Astrocyte (in vitro differentiated cells and primary cell): ENCODE results near the gene MAP1A. TPM values are rescaled to one million over a fixed set of nuclear protein-coding genes. Genes with fewer than 3 reads are reported as not detected.

Source experiments
- DNase-seq: peaks from one replicate; pipeline ENCODE4 v3.0.0-alpha.2; 2010; ENCODE audit warnings: low read depth
- FAIRE-seq: peaks from 2 replicates; lab custom pipeline; 2011; peaks lifted over from hg19 to GRCh38; lab: Jason Lieb, UNC
- H2AFZ ChIP-seq: 2 replicates; pipeline ENCODE4 v1.6.0; 2012; ENCODE audit warnings: low read depth, low read length, inconsistent platforms
- H3K27ac ChIP-seq: 2 replicates; pipeline ENCODE4 v1.5.1; 2011; ENCODE audit warnings: low read depth, low read length, inconsistent platforms
- H3K27me3 ChIP-seq: 2 replicates; pipeline ENCODE4 v1.6.0; 2011; ENCODE audit warnings: low read length, inconsistent platforms; ENCODE audit not compliant: insufficient read depth
- H3K36me3 ChIP-seq: 2 replicates; pipeline ENCODE4 v1.5.1; 2011; ENCODE audit warnings: low read length, inconsistent platforms; ENCODE audit not compliant: insufficient read depth
- H3K4me1 ChIP-seq: 2 replicates; pipeline ENCODE4 v1.5.1; 2011; ENCODE audit warnings: low read length, inconsistent platforms; ENCODE audit not compliant: insufficient read depth
- H3K4me2 ChIP-seq: 2 replicates; pipeline ENCODE4 v1.6.0; 2012; ENCODE audit warnings: low read length, inconsistent platforms
- H3K4me3 ChIP-seq: 2 replicates; pipeline ENCODE4 v1.5.1; 2011; ENCODE audit warnings: low read depth, mild to moderate bottlenecking, low read length, inconsistent platforms; ENCODE audit not compliant: insufficient read depth
- H3K79me2 ChIP-seq: 2 replicates; pipeline ENCODE4 v1.6.0; 2012; ENCODE audit warnings: mild to moderate bottlenecking, low read length, inconsistent platforms; ENCODE audit not compliant: insufficient read depth
- H3K9ac ChIP-seq: 2 replicates; pipeline ENCODE4 v1.6.0; 2012; ENCODE audit warnings: mild to moderate bottlenecking, low read length, inconsistent platforms
- H3K9me3 ChIP-seq: 2 replicates; pipeline ENCODE4 v1.5.1; 2012; ENCODE audit warnings: low read depth, mild to moderate bottlenecking, low read length, inconsistent platforms; ENCODE audit not compliant: insufficient read depth
- H4K20me1 ChIP-seq: 2 replicates; pipeline ENCODE4 v1.6.0; 2012; ENCODE audit warnings: low read length, inconsistent platforms; ENCODE audit not compliant: insufficient read depth
- H3K27ac Mint-ChIP-seq: one replicate; pipeline ENCODE4 v1.8.0; 2021; ENCODE audit warnings: mild to moderate bottlenecking, mixed read lengths; ENCODE audit not compliant: unreplicated experiment
- H3K27me3 Mint-ChIP-seq: one replicate; pipeline ENCODE4 v1.8.0; 2021; ENCODE audit warnings: low read depth, mixed read lengths; ENCODE audit not compliant: unreplicated experiment
- H3K36me3 Mint-ChIP-seq: one replicate; pipeline ENCODE4 v1.8.0; 2021; ENCODE audit warnings: low read depth, mixed read lengths; ENCODE audit not compliant: unreplicated experiment
- H3K4me1 Mint-ChIP-seq: one replicate; pipeline ENCODE4 v1.8.0; 2021; ENCODE audit warnings: low read depth, mixed read lengths; ENCODE audit not compliant: unreplicated experiment
- H3K4me3 Mint-ChIP-seq: one replicate; pipeline ENCODE4 v1.8.0; 2021; ENCODE audit warnings: mild to moderate bottlenecking, moderate library complexity, mixed read lengths; ENCODE audit not compliant: unreplicated experiment
- H3K9me3 Mint-ChIP-seq: one replicate; pipeline ENCODE4 v1.8.0; 2021; ENCODE audit warnings: mild to moderate bottlenecking, mixed read lengths; ENCODE audit not compliant: unreplicated experiment
- CTCF ChIP-seq: IDR thresholded peaks from 2 replicates; pipeline ENCODE4 v1.5.1; 2011; ENCODE audit warnings: low read depth, mild to moderate bottlenecking, inconsistent platforms, low read length, moderate library complexity; ENCODE audit not compliant: insufficient read depth
- EZH2 ChIP-seq: IDR thresholded peaks from 2 replicates; pipeline ENCODE4 v1.6.1; 2012; ENCODE audit warnings: mild to moderate bottlenecking, low read length, inconsistent platforms; ENCODE audit not compliant: insufficient read depth
- total RNA-seq: library from RNA; stranded (reverse); gene quantifications from 2 replicates; pipeline ENCODE4 v1.2.1, GENCODE V29; 2021

Gene MAP1A
- total RNA-seq, 1 donor from 2014 or later: 142 TPM

- peaks cover 27% of the 10 kb centered on the region for H3K79me2 ChIP-seq
- H3K4me3 Mint-ChIP-seq: peak overlapping the region; percentile 99
- no peak overlapping the region for H2AFZ ChIP-seq
- peaks cover 6% of the 10 kb centered on the region for H3K9me3 Mint-ChIP-seq
- H3K36me3 Mint-ChIP-seq: peaks cover 46% of the 10 kb centered on the region
- TF ChIP-seq EZH2 (no peak), CTCF (no peak)
- H3K27me3 Mint-ChIP-seq: no peaks in the 10 kb centered on the region
- H3K4me2 ChIP-seq: no peak overlapping the region
- H3K27ac ChIP-seq: no peak overlapping the region
- H3K4me3 ChIP-seq: no peak overlapping the region
- H3K36me3 ChIP-seq: peaks cover 42% of the 10 kb centered on the region
- H3K27ac Mint-ChIP-seq: no peak overlapping the region
- DNase-seq: no peak
- peaks cover 66% of the 10 kb centered on the region for H4K20me1 ChIP-seq
- no peaks in the 10 kb centered on the region for H3K27me3 ChIP-seq
- FAIRE-seq: no peak
- peaks cover 26% of the 10 kb centered on the region for H3K4me1 Mint-ChIP-seq
- H3K9me3 ChIP-seq: no peaks in the 10 kb centered on the region
- peaks cover 24% of the 10 kb centered on the region for H3K4me1 ChIP-seq
- no peak overlapping the region for H3K9ac ChIP-seq
Observed at GRCh38 chr15:43520138-43520537, 2.7 kb downstream of the MAP1A start.

DNA sequence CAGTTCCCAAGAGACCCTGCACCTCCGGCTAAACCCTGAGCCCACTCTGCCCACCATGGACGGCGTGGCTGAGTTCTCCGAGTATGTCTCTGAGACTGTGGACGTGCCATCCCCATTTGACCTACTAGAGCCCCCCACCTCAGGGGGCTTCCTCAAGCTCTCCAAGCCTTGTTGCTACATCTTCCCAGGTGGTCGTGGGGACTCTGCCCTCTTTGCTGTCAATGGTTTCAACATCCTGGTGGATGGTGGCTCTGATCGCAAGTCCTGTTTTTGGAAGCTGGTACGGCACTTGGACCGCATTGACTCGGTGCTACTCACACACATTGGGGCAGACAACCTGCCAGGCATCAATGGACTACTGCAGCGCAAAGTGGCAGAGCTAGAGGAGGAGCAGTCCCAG is 4.0 kb downstream of the MAP1A start:
- Histone ChIP-seq H3K36me3 (peaks cover 44% of the 10 kb centered on the region), H2AFZ (no peak overlapping the region), H4K20me1 (peaks cover 79% of the 10 kb centered on the region), H3K9me3 (no peaks in the 10 kb centered on the region), H3K9ac (no peak overlapping the region), H3K4me1 (peaks cover 17% of the 10 kb centered on the region), H3K27ac (no peak overlapping the region), H3K4me3 (no peak overlapping the region), H3K4me2 (no peak overlapping the region), H3K79me2 (peaks cover 27% of the 10 kb centered on the region), H3K27me3 (no peaks in the 10 kb centered on the region)
- no peak for FAIRE-seq
- Mint-ChIP-seq H3K4me1 (peaks cover 19% of the 10 kb centered on the region), H3K4me3 (no peak overlapping the region), H3K27me3 (no peaks in the 10 kb centered on the region), H3K9me3 (peaks cover 8% of the 10 kb centered on the region), H3K27ac (no peak overlapping the region), H3K36me3 (peaks cover 58% of the 10 kb centered on the region)
- TF ChIP-seq EZH2 (no peak), CTCF (no peak)
- no peak for DNase-seq

DNA sequence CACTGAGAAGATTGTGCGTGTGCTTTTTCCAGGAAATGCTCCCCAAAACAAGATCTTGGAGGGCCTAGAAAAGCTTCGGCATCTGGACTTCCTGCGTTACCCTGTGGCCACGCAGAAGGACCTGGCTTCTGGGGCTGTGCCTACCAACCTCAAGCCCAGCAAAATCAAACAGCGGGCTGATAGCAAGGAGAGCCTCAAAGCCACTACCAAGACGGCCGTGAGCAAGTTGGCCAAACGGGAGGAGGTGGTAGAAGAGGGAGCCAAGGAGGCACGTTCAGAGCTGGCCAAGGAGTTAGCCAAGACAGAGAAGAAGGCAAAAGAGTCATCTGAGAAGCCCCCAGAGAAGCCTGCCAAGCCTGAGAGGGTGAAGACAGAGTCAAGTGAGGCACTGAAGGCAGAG is 4.8 kb downstream of the MAP1A start:
- Mint-ChIP-seq H3K4me1 (peaks cover 15% of the 10 kb centered on the region), H3K36me3 (peaks cover 63% of the 10 kb centered on the region), H3K27ac (no peak overlapping the region), H3K9me3 (peaks cover 8% of the 10 kb centered on the region), H3K4me3 (no peak overlapping the region), H3K27me3 (no peaks in the 10 kb centered on the region)
- Histone ChIP-seq H3K36me3 (peaks cover 47% of the 10 kb centered on the region), H3K4me1 (peaks cover 9% of the 10 kb centered on the region), H3K27ac (no peak overlapping the region), H3K4me2 (no peak overlapping the region), H3K27me3 (no peaks in the 10 kb centered on the region), H2AFZ (no peak overlapping the region), H3K9ac (no peak overlapping the region), H4K20me1 (peaks cover 87% of the 10 kb centered on the region), H3K79me2 (peaks cover 27% of the 10 kb centered on the region), H3K4me3 (no peak overlapping the region), H3K9me3 (no peaks in the 10 kb centered on the region)
- FAIRE-seq (no peak), DNase-seq (no peak)
- no peak for TF ChIP-seq CTCF
- no peak for TF ChIP-seq EZH2
